ENCODE measurements around the gene DDX24. TPM values are rescaled to one million over a fixed set of nuclear protein-coding genes. Genes with fewer than 3 reads are reported as not detected.
A peak's percentile ranks its signal among the peaks of the same experiment; 100 is the strongest.

Gene DDX24
- total RNA-seq, 4 donors from 2014 or later = 70.2 to 319 (median 87.7) TPM

- intact Hi-C loops (cut with DNase I; ENCODE audit: low total_unique reads) = loop anchor here (5.0 kb wide), 1 partner anchor 1527 kb away; no protein-coding TSS in a partner anchor
- 2 to 3% methylated on average over 10 to 15 of the region's 15 CpGs for WGBS, 2 donors (ENCODE audit: low coverage in 1 of 2)
- H3K36me3 ChIP-seq = peaks cover 0 to 13% (median 4%) of the 10 kb centered on the region in 4 donors
- peak overlapping the region; percentile 68 to 100 (median 96) for H3K4me3 ChIP-seq
- TF ChIP-seq EP300 (IDR thresholded peaks at IDR 0.05; ENCODE audit: low read depth) (no peak), POLR2AphosphoS5 (IDR thresholded peaks at IDR 0.05) (no peak), CTCF (IDR thresholded peaks at IDR 0.05) (no peak), POLR2A (IDR thresholded peaks at IDR 0.05) (no peak)
- H3K27me3 ChIP-seq = no peaks in the 10 kb centered on the region
- peaks cover 0 to 6% of the 10 kb centered on the region in 2 donors for H3K9me3 ChIP-seq
- peaks cover 11 to 59% (median 34%) of the 10 kb centered on the region in 4 donors for H3K4me1 ChIP-seq
- no peak for DNase-seq
- peak overlapping the region; percentile 95 to 99 (median 98) for H3K27ac ChIP-seq
- in situ Hi-C loops (cut with MboI; ENCODE audit: low pct_ligation_motif_present in 1 of 4, low pct_unique_long_range_greater_than_20kb in 1 of 4, low sequenced_read_pairs in 3 of 4) = no loop called here
Observed at GRCh38 chr14:94079891-94080620, 946 bp downstream of the DDX24 start.

GRCh38 chr14:94077823-94078222 is 3.2 kb downstream of the DDX24 start:
- no peak overlapping the region for H3K27ac ChIP-seq
- intact Hi-C loops (cut with DNase I; ENCODE audit: low total_unique reads) = no loop called here
- H3K4me3 ChIP-seq = peak overlapping the region in 1 of 4 donors; percentile 100
- TF ChIP-seq POLR2AphosphoS5 (IDR thresholded peaks at IDR 0.05) (no peak), EP300 (IDR thresholded peaks at IDR 0.05; ENCODE audit: low read depth) (no peak), CTCF (IDR thresholded peaks at IDR 0.05) (no peak)
- no peak for DNase-seq
- peaks cover 5 to 15% of the 10 kb centered on the region in 2 donors for H3K9me3 ChIP-seq
- H3K27me3 ChIP-seq = no peaks in the 10 kb centered on the region
- H3K36me3 ChIP-seq = peaks cover 0 to 23% (median 5%) of the 10 kb centered on the region in 4 donors
- peaks cover 11 to 59% (median 34%) of the 10 kb centered on the region in 4 donors for H3K4me1 ChIP-seq
- in situ Hi-C loops (cut with MboI; ENCODE audit: low pct_ligation_motif_present in 1 of 4, low pct_unique_long_range_greater_than_20kb in 1 of 4, low sequenced_read_pairs in 3 of 4) = no loop called here
- 83 to 94% methylated on average over 5 of the region's 5 CpGs for WGBS, 2 donors (ENCODE audit: low coverage in 1 of 2)

- H3K4me1 ChIP-seq = peaks cover 11 to 55% (median 34%) of the 10 kb centered on the region in 4 donors
- DNase-seq = no peak
- no peak overlapping the region for H3K27ac ChIP-seq
- intact Hi-C loops (cut with DNase I; ENCODE audit: low total_unique reads) = no loop called here
- H3K4me3 ChIP-seq = peak overlapping the region in 1 of 4 donors; percentile 100
- in situ Hi-C loops (cut with MboI; ENCODE audit: low pct_ligation_motif_present in 1 of 4, low pct_unique_long_range_greater_than_20kb in 1 of 4, low sequenced_read_pairs in 3 of 4) = no loop called here
- peaks cover 5 to 15% of the 10 kb centered on the region in 2 donors for H3K9me3 ChIP-seq
- no peaks in the 10 kb centered on the region for H3K27me3 ChIP-seq
- TF ChIP-seq EP300 (IDR thresholded peaks at IDR 0.05; ENCODE audit: low read depth) = no peak
- TF ChIP-seq POLR2AphosphoS5 (IDR thresholded peaks at IDR 0.05) = no peak
- no peak for TF ChIP-seq CTCF (IDR thresholded peaks at IDR 0.05)
- TF ChIP-seq POLR2A (IDR thresholded peaks at IDR 0.05) = no peak
- H3K36me3 ChIP-seq = peaks cover 0 to 23% (median 5%) of the 10 kb centered on the region in 4 donors
- WGBS, 2 donors (ENCODE audit: low coverage in 1 of 2) = 63 to 70% methylated on average over 4 to 7 of the region's 7 CpGs
Observed at GRCh38 chr14:94077111-94077821, 3.7 kb downstream of the DDX24 start.

GRCh38 chr14:94075008-94075407 is 6.0 kb downstream of the DDX24 start:
- H3K4me3 ChIP-seq = no peak overlapping the region
- H3K27ac ChIP-seq = no peak overlapping the region
- DNase-seq = no peak
- TF ChIP-seq POLR2A (IDR thresholded peaks at IDR 0.05) = no peak
- TF ChIP-seq POLR2AphosphoS5 (IDR thresholded peaks at IDR 0.05) = no peak
- no peak for TF ChIP-seq EP300 (IDR thresholded peaks at IDR 0.05; ENCODE audit: low read depth)
- no peak for TF ChIP-seq CTCF (IDR thresholded peaks at IDR 0.05)
- peaks cover 0 to 23% (median 5%) of the 10 kb centered on the region in 4 donors for H3K36me3 ChIP-seq
- peaks cover 11 to 53% (median 28%) of the 10 kb centered on the region in 4 donors for H3K4me1 ChIP-seq
- 95 to 96% methylated on average over 2 of the region's 2 CpGs for WGBS, 2 donors (ENCODE audit: low coverage in 1 of 2)
- intact Hi-C loops (cut with DNase I; ENCODE audit: low total_unique reads) (no loop called here), in situ Hi-C loops (cut with MboI; ENCODE audit: low pct_ligation_motif_present in 1 of 4, low pct_unique_long_range_greater_than_20kb in 1 of 4, low sequenced_read_pairs in 3 of 4) (no loop called here)
- no peaks in the 10 kb centered on the region for H3K27me3 ChIP-seq
- H3K9me3 ChIP-seq = peaks cover 5 to 18% of the 10 kb centered on the region in 2 donors

All from transverse colon (tissue), 4 donors.